Stimulated activated naive CD8-positive, alpha-beta T cell treated with anti-CD3 and anti-CD28 coated beads, Interleukin-15, Interleukin-2, amounts not matched to agents 100 ng/mL and 50 ng/mL, for 24 hours (primary cell): ENCODE measurements around the gene ABHD12B.
"Not testable (repeated sequence)": the region's sequence is repeated elsewhere in the genome, so short reads cannot be mapped to it uniquely, and the experiment has no call there.

Source experiments
- H3K27ac Mint-ChIP-seq: one replicate; pipeline ENCODE4 v1.8.0; 2021; ENCODE audit warnings: mild to moderate bottlenecking, mixed read lengths
- H3K27me3 Mint-ChIP-seq: one replicate; pipeline ENCODE4 v1.8.0; 2021; ENCODE audit warnings: mixed read lengths
- H3K36me3 Mint-ChIP-seq: one replicate; pipeline ENCODE4 v1.8.0; 2021; ENCODE audit warnings: low read depth, mixed read lengths
- H3K4me1 Mint-ChIP-seq: one replicate; pipeline ENCODE4 v1.8.0; 2021; ENCODE audit warnings: low read depth, mixed read lengths
- H3K4me3 Mint-ChIP-seq: one replicate; pipeline ENCODE4 v1.8.0; 2021; ENCODE audit warnings: mild to moderate bottlenecking, mixed read lengths
- H3K9me3 Mint-ChIP-seq: one replicate; pipeline ENCODE4 v1.8.0; 2021; ENCODE audit warnings: mixed read lengths

Gene ABHD12B

GRCh38 chr14:50929506-50929905 lies 57.7 kb downstream of the ABHD12B start:
- Mint-ChIP-seq H3K4me1 (no peaks in the 10 kb centered on the region), H3K9me3 (no peaks in the 10 kb centered on the region), H3K36me3 (no peaks in the 10 kb centered on the region), H3K27me3 (peaks cover 9% of the 10 kb centered on the region), H3K27ac (no peak overlapping the region), H3K4me3 (no peak overlapping the region)

DNA sequence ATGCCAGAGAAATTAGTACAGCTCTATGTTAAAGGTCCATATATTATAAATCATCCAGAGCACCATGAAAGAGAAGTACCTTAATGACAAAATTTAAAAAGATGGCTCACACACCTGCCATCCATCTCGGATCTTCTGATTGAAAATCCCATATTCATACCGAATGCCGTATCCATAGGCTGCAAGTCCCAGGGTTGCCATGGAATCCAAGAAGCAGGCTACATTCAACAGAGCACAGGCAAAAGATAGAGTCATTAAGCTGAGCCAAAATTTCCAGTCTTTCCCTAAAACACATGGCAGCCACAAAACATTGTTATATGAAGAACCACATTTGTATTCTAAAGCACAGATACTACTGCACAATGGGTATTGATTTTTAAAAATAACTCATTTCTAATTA lies 59.7 kb downstream of the ABHD12B start:
- H3K4me1 Mint-ChIP-seq: no peaks in the 10 kb centered on the region
- H3K27ac Mint-ChIP-seq: no peak overlapping the region
- H3K36me3 Mint-ChIP-seq: no peaks in the 10 kb centered on the region
- H3K4me3 Mint-ChIP-seq: no peak overlapping the region
- no peaks in the 10 kb centered on the region for H3K9me3 Mint-ChIP-seq
- peaks cover 9% of the 10 kb centered on the region for H3K27me3 Mint-ChIP-seq

DNA sequence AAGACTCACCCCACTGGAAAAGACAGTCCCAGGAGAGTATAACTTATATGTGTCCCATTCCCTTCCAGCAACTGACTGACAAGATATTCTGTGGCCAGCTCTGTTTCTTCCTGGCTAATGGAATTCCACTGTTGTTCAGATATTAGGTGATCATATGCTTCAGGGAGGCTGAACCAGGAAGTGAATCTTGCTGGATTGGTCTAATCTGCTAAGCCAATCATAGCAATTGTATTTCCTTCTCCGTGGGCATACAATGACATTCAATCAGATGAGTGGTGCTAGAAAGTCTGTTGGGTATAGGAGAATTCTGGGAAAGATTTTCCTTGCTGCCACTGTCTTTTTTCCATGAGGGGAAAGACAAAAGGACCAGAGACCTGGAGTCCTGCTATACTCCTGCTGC lies 60.3 kb downstream of the ABHD12B start:
- Mint-ChIP-seq H3K9me3 (no peaks in the 10 kb centered on the region), H3K4me3 (no peak overlapping the region)

GRCh38 chr14:50932592-50933495 lies 61.0 kb downstream of the ABHD12B start:
- Mint-ChIP-seq H3K9me3 (no peaks in the 10 kb centered on the region), H3K4me1 (no peaks in the 10 kb centered on the region), H3K4me3 (no peak overlapping the region), H3K27me3 (peaks cover 13% of the 10 kb centered on the region), H3K36me3 (no peaks in the 10 kb centered on the region), H3K27ac (no peak overlapping the region)

More for the DNA sequence above, 60.3 kb downstream of the ABHD12B start:
- H3K27me3 Mint-ChIP-seq: peaks cover 9% of the 10 kb centered on the region
- no peak overlapping the region for H3K27ac Mint-ChIP-seq
- no peaks in the 10 kb centered on the region for H3K4me1 Mint-ChIP-seq
- H3K36me3 Mint-ChIP-seq: no peaks in the 10 kb centered on the region

DNA sequence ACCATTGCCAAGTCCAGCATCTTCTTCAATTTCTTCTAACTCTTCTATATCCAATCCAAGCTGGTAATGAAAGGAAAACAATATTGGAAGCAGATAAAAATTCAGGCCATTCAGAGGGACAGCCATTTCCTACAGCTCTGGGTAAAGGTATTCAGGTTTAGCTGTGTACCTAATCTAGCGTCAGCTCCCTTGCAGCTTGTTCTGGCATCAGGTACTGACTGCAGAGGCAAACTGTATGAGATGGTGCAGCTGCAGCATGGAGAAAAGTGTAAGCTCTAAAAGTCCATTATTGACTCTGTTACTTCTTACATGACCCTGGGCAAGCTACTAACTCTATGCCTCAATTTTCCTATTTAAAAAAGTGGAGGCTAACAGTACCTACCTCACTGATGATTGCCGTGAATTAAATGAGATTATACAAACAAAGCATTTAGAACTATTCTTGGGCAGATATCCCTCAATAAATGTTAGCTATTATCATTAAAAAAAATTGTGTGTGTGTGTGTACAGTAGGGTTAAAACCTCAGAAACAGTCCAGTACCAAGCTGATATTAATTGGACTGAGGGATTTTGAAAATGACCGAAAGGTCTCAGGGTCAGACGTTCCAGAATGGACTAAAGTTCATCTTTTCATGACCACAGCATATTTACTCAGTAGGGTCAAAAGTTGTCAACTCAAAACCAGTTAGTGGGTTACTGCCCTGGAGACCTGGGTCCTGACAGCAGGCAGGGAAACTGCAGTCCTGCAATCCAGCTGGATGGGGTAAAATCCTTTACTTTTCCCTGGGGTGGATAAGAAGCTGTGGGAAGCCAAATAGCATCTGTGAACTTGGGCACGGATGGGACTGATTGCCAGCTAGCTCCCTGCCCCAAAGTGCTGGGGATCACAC lies 63.5 kb downstream of the ABHD12B start:
- Mint-ChIP-seq H3K36me3 (no peaks in the 10 kb centered on the region), H3K27ac (no peak overlapping the region)

DNA sequence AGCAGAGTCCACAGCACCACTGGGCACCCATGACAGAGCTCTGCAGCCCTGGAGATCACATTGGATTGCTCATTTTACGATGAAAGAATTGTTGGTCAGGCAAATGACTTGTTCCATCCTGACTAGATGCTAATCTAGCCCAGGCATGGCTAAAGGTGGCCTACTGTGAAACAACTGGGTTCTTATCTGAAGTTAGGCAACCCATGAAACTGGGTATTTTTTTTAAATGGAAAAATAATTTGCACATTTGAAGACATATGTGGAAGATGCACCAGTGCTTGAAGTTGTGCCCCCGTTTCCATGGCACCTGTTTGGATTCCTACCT lies 64.1 kb downstream of the ABHD12B start:
- H3K4me1 Mint-ChIP-seq: no peaks in the 10 kb centered on the region
- peaks cover 24% of the 10 kb centered on the region for H3K27me3 Mint-ChIP-seq
- H3K36me3 Mint-ChIP-seq: no peaks in the 10 kb centered on the region
- no peak overlapping the region for H3K27ac Mint-ChIP-seq
- H3K9me3 Mint-ChIP-seq: no peaks in the 10 kb centered on the region
- no peak overlapping the region for H3K4me3 Mint-ChIP-seq

More for the DNA sequence above, 63.5 kb downstream of the ABHD12B start:
- no peak overlapping the region for H3K4me3 Mint-ChIP-seq
- no peaks in the 10 kb centered on the region for H3K4me1 Mint-ChIP-seq
- no peaks in the 10 kb centered on the region for H3K9me3 Mint-ChIP-seq
- peaks cover 19% of the 10 kb centered on the region for H3K27me3 Mint-ChIP-seq

- H3K36me3 Mint-ChIP-seq: no peaks in the 10 kb centered on the region
- no peaks in the 10 kb centered on the region for H3K9me3 Mint-ChIP-seq
- peaks cover 31% of the 10 kb centered on the region for H3K27me3 Mint-ChIP-seq
- no peaks in the 10 kb centered on the region for H3K4me1 Mint-ChIP-seq
- H3K27ac Mint-ChIP-seq: no peak overlapping the region
- H3K4me3 Mint-ChIP-seq: no peak overlapping the region
Measured at GRCh38 chr14:50936882-50937281, 65.0 kb downstream of the ABHD12B start.

- H3K27me3 Mint-ChIP-seq: peaks cover 35% of the 10 kb centered on the region
- H3K4me1 Mint-ChIP-seq: no peaks in the 10 kb centered on the region
- H3K36me3 Mint-ChIP-seq: no peaks in the 10 kb centered on the region
- no peaks in the 10 kb centered on the region for H3K9me3 Mint-ChIP-seq
- no peak overlapping the region for H3K27ac Mint-ChIP-seq
- no peak overlapping the region for H3K4me3 Mint-ChIP-seq
Measured at GRCh38 chr14:50937325-50937724, 65.5 kb downstream of the ABHD12B start.

GRCh38 chr14:50937800-50938199 lies 65.9 kb downstream of the ABHD12B start:
- H3K27ac Mint-ChIP-seq: no peak overlapping the region
- H3K36me3 Mint-ChIP-seq: no peaks in the 10 kb centered on the region
- H3K4me1 Mint-ChIP-seq: no peaks in the 10 kb centered on the region
- no peak overlapping the region for H3K4me3 Mint-ChIP-seq
- no peaks in the 10 kb centered on the region for H3K9me3 Mint-ChIP-seq
- peaks cover 38% of the 10 kb centered on the region for H3K27me3 Mint-ChIP-seq

- H3K4me3 Mint-ChIP-seq: no peak overlapping the region
- H3K4me1 Mint-ChIP-seq: peaks cover 11% of the 10 kb centered on the region
- H3K9me3 Mint-ChIP-seq: no peaks in the 10 kb centered on the region
- H3K36me3 Mint-ChIP-seq: no peaks in the 10 kb centered on the region
- peaks cover 53% of the 10 kb centered on the region for H3K27me3 Mint-ChIP-seq
- H3K27ac Mint-ChIP-seq: no peak overlapping the region
Measured at GRCh38 chr14:50941151-50941550, 69.3 kb downstream of the ABHD12B start.

DNA sequence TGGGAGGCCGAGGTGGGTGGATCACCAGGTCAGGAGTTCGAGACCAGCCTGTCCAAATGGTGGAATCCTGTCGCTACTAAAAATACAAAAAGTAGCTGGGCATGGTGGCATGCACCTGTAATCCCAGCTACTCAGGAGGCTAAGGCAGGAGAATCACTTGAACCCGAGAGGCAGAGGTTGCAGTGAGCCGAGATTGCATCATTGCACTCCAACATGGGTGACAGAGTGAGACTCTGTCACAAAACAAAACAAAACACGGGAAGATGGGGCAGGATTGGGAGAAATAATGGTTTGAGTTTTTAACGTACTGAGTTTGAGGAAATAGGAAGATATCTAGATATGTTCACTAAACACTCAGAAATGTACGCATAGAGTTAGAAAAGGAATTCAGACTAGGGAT lies 69.8 kb downstream of the ABHD12B start:
- H3K4me3 Mint-ChIP-seq, H3K27ac Mint-ChIP-seq, H3K36me3 Mint-ChIP-seq, H3K9me3 Mint-ChIP-seq: not testable (repeated sequence)
- Mint-ChIP-seq H3K27me3 (peaks cover 53% of the 10 kb centered on the region), H3K4me1 (peaks cover 11% of the 10 kb centered on the region)

DNA sequence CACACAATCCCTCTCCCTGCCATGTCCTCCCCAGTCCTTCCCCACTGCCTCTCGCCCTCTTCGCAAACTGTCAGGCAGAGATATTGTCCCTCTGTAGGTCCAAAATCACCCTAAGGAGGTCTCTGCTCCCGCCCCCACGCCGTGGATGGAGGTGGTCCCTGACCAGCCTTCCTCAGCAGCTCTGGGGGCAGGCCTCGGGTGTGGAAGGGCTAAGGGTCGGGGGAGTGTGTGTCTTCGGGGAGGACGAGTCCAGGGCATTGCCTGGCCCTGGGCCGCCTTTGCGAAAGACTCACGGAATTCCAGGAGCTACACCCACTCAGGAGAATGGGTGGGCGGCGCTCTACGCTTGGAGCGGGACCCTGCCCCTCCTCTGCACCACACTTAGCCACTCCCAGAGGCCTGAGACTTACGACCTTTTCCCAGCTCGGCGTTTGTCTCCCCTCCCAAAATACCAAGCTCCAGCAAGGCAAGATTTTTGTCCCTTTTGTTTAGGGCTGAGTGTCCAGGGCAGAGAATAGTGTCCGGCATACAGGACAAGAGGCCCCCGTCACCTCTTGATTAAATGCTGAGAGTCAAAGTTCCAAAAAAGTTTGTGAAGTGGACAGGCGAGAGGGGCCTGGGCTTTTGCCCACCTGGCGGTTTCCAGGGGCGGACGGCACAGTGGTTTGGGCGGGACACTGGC lies 71.5 kb downstream of the ABHD12B start:
- Mint-ChIP-seq H3K27me3 (peaks cover 49% of the 10 kb centered on the region), H3K27ac (no peak overlapping the region), H3K9me3 (no peaks in the 10 kb centered on the region), H3K4me1 (peaks cover 11% of the 10 kb centered on the region), H3K36me3 (no peaks in the 10 kb centered on the region), H3K4me3 (peak overlapping the region; percentile 76)

DNA sequence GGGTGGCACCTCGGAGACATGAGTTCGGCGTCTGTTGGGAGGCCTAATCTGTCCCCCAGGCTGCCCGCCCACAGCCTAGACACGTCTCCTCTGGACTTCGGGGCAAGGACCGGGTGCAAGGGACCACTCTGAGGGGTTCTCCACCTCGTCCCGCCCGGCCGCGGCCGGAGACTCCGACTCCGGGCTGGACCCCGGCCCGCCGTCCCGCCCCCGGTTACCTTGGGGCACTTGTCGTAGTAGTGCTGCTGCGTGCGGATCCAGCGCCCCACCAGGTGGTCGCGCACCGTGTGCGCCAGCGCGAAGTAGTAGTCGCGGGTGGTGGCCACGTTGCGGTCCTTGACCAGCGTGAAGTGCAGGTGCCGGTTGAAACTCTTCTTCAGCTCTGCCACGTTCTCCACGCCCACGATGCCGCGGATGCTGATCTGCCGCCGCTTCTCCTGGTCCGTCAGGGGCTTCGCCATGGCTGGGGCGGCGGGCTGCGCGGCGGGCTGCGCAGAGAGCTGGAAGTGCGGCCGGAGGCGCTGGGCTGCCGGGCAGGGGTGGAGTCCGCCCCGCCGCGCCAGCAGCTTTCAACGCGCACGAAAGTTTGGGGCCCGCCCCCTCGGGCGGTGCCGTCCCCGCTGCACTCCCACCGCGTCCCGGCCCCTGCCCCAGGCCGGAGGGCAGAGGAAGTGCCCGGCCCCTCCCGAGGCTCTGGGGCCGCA lies 72.2 kb downstream of the ABHD12B start, which contains the start of gene PYGL:
Gene PYGL, minus strand, starts transcription at position 541 of the 704 bp plus-strand sequence. Its CDS starts 80 bp downstream, at position 461.
- H3K27me3 Mint-ChIP-seq: peaks cover 45% of the 10 kb centered on the region
- no peaks in the 10 kb centered on the region for H3K9me3 Mint-ChIP-seq
- no peaks in the 10 kb centered on the region for H3K36me3 Mint-ChIP-seq
- H3K27ac Mint-ChIP-seq: peak within 1 kb of the TSS; percentile 52
- peaks cover 11% of the 10 kb centered on the region for H3K4me1 Mint-ChIP-seq
- H3K4me3 Mint-ChIP-seq: peak within 1 kb of the TSS; percentile 84

GRCh38 chr14:50944647-50945413 lies 73.0 kb downstream of the ABHD12B start:
- Mint-ChIP-seq H3K4me3 (peak overlapping the region; percentile 84), H3K4me1 (peaks cover 11% of the 10 kb centered on the region), H3K27ac (peak overlapping the region; percentile 52), H3K36me3 (no peaks in the 10 kb centered on the region), H3K9me3 (no peaks in the 10 kb centered on the region), H3K27me3 (peaks cover 39% of the 10 kb centered on the region)
